Measurements from ENCODE around the gene NUP160.
"Not testable (repeated sequence)": the region's sequence is repeated elsewhere in the genome, so short reads cannot be mapped to it uniquely, and the experiment has no call there.

NUP160 gene

GRCh38 chr11:47860536-47860935 lies 12.4 kb upstream of the NUP160 start:
- no peak for DNase-seq

- DNase-seq: no peak
Observed at GRCh38 chr11:47857892-47858543, 9.9 kb upstream of the NUP160 start.

GRCh38 chr11:47857485-47857884 lies 9.3 kb upstream of the NUP160 start:
- no peak for DNase-seq

- DNase-seq: no peak
Observed at GRCh38 chr11:47856186-47856585, 8.0 kb upstream of the NUP160 start.

GRCh38 chr11:47854667-47855066 lies 6.5 kb upstream of the NUP160 start:
- DNase-seq: no peak

- no peak for DNase-seq
Observed at GRCh38 chr11:47852053-47852452, 3.9 kb upstream of the NUP160 start.

- no peak for DNase-seq
Observed at GRCh38 chr11:47850337-47850736, 2.2 kb upstream of the NUP160 start.

- no peak for DNase-seq
Observed at GRCh38 chr11:47848700-47849155, 578 bp upstream of the NUP160 start.

- DNase-seq: no peak
Observed at GRCh38 chr11:47847537-47847891, 636 bp downstream of the NUP160 start.

GRCh38 chr11:47846998-47847397 lies 1.2 kb downstream of the NUP160 start:
- no peak for DNase-seq

GRCh38 chr11:47843361-47844055 lies 4.6 kb downstream of the NUP160 start:
- DNase-seq: no peak

GRCh38 chr11:47842749-47843148 lies 5.4 kb downstream of the NUP160 start:
- no peak for DNase-seq

GRCh38 chr11:47837929-47838328 lies 10.2 kb downstream of the NUP160 start:
- no peak for DNase-seq

GRCh38 chr11:47837292-47837691 lies 10.9 kb downstream of the NUP160 start:
- no peak for DNase-seq

- not testable (repeated sequence) for DNase-seq
Observed at GRCh38 chr11:47830013-47830412, 18.1 kb downstream of the NUP160 start.

- DNase-seq: no peak
Observed at GRCh38 chr11:47828284-47828683, 19.9 kb downstream of the NUP160 start.

GRCh38 chr11:47822664-47823063 lies 25.5 kb downstream of the NUP160 start:
- not testable (repeated sequence) for DNase-seq

GRCh38 chr11:47819743-47820142 lies 28.4 kb downstream of the NUP160 start:
- no peak for DNase-seq

GRCh38 chr11:47800759-47801158 lies 47.4 kb downstream of the NUP160 start:
- DNase-seq: no peak

- DNase-seq: no peak
Observed at GRCh38 chr11:47797633-47798032, 50.5 kb downstream of the NUP160 start.

GRCh38 chr11:47791774-47792430 lies 56.2 kb downstream of the NUP160 start:
- no peak for DNase-seq

- DNase-seq: not testable (repeated sequence)
Observed at GRCh38 chr11:47790017-47790416, 58.1 kb downstream of the NUP160 start.

GRCh38 chr11:47788181-47788580 lies 60.0 kb downstream of the NUP160 start:
- DNase-seq: no peak

GRCh38 chr11:47786373-47786772 lies 61.8 kb downstream of the NUP160 start:
- no peak for DNase-seq

Data from femur (tissue), 1 donor.